ENCODE data around the gene RARRES2.

DNA sequence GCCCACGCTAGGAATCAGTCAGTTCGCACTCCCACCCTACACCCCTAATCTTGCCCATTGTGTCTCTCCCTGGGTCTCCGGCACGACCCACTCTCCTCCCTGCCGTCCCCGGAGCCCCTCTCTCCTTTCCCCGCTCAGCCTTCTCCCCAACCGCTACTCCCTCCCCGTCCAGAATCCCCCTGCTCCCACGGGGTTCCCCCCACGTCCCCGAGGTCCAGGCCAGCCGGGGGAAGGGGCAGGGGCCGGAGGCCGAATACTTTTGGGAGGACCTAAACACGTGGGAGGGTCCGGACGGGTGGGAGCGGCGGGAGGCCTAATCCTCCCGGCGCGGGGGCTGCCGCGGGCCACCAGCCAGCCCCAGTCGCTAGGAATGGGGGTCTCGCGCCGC, 560 bp downstream of the RARRES2 start:
- TF ChIP-seq CTCF (IDR thresholded peaks at IDR 0.05; ENCODE audit: low read depth, low read length, poor library complexity, severe bottlenecking) (no peak), EZH2phosphoT487 (IDR thresholded peaks at IDR 0.05; ENCODE audit: borderline replicate concordance, low read length) (no peak)

All from DOHH2 (cell line).